Hepatocyte (in vitro differentiated cells): ENCODE measurements around the gene CAV1. TPM values are rescaled to one million over a fixed set of nuclear protein-coding genes. Genes with fewer than 3 reads are reported as not detected.

Source experiments
- DNase-seq: peaks from one replicate; pipeline ENCODE4 v3.0.0-alpha.2; 2016; ENCODE audit warnings: low spot score
- H2AFZ ChIP-seq: fragments of 200-600 bp; sonication (generic); 2 replicates; pipeline ENCODE4 v1.6.0; 2016; ENCODE audit warnings: antibody characterized with exemption, mild to moderate bottlenecking
- H3K27ac ChIP-seq: fragments of 200-600 bp; sonication (generic); 2 replicates; pipeline ENCODE4 v1.5.1; 2016; ENCODE audit warnings: mild to moderate bottlenecking
- H3K27me3 ChIP-seq: fragments of 200-600 bp; sonication (generic); 2 replicates; pipeline ENCODE4 v1.6.1; 2016
- H3K36me3 ChIP-seq: fragments of 200-600 bp; sonication (generic); replicated peaks from 2 replicates; pipeline ENCODE4 v1.5.1; 2016; ENCODE audit warnings: low read depth; ENCODE audit not compliant: insufficient read depth
- H3K4me1 ChIP-seq: fragments of 200-600 bp; sonication (generic); 2 replicates; pipeline ENCODE4 v1.5.1; 2016; ENCODE audit warnings: mild to moderate bottlenecking, moderate library complexity; ENCODE audit not compliant: insufficient read depth
- H3K4me2 ChIP-seq: fragments of 200-600 bp; sonication (generic); 2 replicates; pipeline ENCODE4 v1.6.0; 2016
- H3K4me3 ChIP-seq: fragments of 200-600 bp; sonication (generic); 2 replicates; pipeline ENCODE4 v1.5.1; 2016; ENCODE audit warnings: mild to moderate bottlenecking
- H3K79me2 ChIP-seq: fragments of 200-600 bp; sonication (generic); 2 replicates; pipeline ENCODE4 v1.6.0; 2017; ENCODE audit warnings: mild to moderate bottlenecking
- H3K9me2 ChIP-seq: fragments of 200-600 bp; sonication (generic); replicated peaks from 2 replicates; pipeline ENCODE4 v1.6.0; 2017; ENCODE audit warnings: mild to moderate bottlenecking; ENCODE audit not compliant: insufficient read depth
- H3K9me3 ChIP-seq: fragments of 200-600 bp; sonication (generic); 2 replicates; pipeline ENCODE4 v1.5.1; 2016; ENCODE audit warnings: low read depth, mild to moderate bottlenecking
- H4K20me1 ChIP-seq: fragments of 200-600 bp; sonication (generic); 2 replicates; pipeline ENCODE4 v1.6.0; 2016; ENCODE audit warnings: mild to moderate bottlenecking; ENCODE audit not compliant: insufficient read depth, poor library complexity, severe bottlenecking
- EZH2 ChIP-seq: fragments of 200-600 bp; sonication (generic); IDR thresholded peaks from 2 replicates; pipeline ENCODE4 v1.6.1; 2016; ENCODE audit warnings: antibody characterized with exemption, mild to moderate bottlenecking, borderline replicate concordance
- EZH2phosphoT487 ChIP-seq: fragments of 200-600 bp; sonication (generic); IDR thresholded peaks from one replicate; pipeline ENCODE4 v1.6.1; 2018; ENCODE audit warnings: antibody characterized with exemption, mild to moderate bottlenecking, low read depth, moderate library complexity; ENCODE audit not compliant: unreplicated experiment, severe bottlenecking
- WGBS: methylation state at CpG from one replicate; pipeline ENCODE4 v1.1.6; 2016; ENCODE audit warnings: low lambda C conversion rate; ENCODE audit errors: missing lambda C conversion rate; 5-methylcytosine and 5-hydroxymethylcytosine counted together
- polyA plus RNA-seq: library from polyadenylated mRNA; unstranded; fragments of >200 nt; fragmentation: Nextera tagmentation; extraction: Ambion mirVana; gene quantifications from 2 replicates; pipeline ENCODE4 v1.2.1, GENCODE V29; 2016
- total RNA-seq: library from RNA; depleted of rRNA; stranded (reverse); fragments of >200 nt; gene quantifications from 2 replicates; pipeline ENCODE4 v1.2.3, GENCODE V29; 2014
- TF ChIP-seq, protein P1 (sequence below): fragments of 200-600 bp; sonication (generic); IDR thresholded peaks from 2 replicates; pipeline ENCODE4 v1.5.1; 2016; ENCODE audit warnings: antibody characterized with exemption, mild to moderate bottlenecking; ENCODE audit not compliant: poor library complexity

CAV1 gene
- total and polyA plus RNA-seq, 2 experiments from 2014 or later, result 36.0 to 43.3 TPM

DNA sequence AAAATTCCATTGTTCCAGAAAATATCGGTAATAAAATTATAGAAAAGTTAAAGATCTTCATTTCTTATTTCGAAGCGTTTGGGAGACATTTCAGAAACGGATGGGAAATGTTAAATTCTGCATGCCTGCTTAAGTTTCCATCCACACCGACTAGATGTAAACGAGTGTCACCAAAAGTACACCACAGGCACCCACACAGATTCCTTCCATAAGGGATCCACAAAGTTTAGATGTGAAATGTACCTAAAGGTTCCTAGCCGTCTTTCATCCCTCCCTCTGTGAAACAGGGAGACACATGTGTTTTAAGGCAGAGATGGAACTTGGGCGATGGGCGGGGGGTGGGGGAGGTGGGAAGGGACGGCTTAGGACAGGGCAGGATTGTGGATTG lies 621 bp upstream of the CAV1 start:
- no peak overlapping the region for H3K27ac ChIP-seq
- DNase-seq, result no peak
- no peaks in the 10 kb centered on the region for H3K9me3 ChIP-seq
- H4K20me1 ChIP-seq, result no peaks in the 10 kb centered on the region
- H3K4me3 ChIP-seq, result no peak overlapping the region
- H2AFZ ChIP-seq, result no peak overlapping the region
- peaks cover 17% of the 10 kb centered on the region for H3K4me1 ChIP-seq
- H3K36me3 ChIP-seq, result no peaks in the 10 kb centered on the region
- peak overlapping the region; percentile 98 for H3K4me2 ChIP-seq
- H3K9me2 ChIP-seq, result no peaks in the 10 kb centered on the region
- H3K79me2 ChIP-seq, result no peaks in the 10 kb centered on the region
- no peaks in the 10 kb centered on the region for H3K27me3 ChIP-seq
- WGBS, result 23% methylated on average over 9 of the region's 10 CpGs
- TF ChIP-seq, protein P1, sequence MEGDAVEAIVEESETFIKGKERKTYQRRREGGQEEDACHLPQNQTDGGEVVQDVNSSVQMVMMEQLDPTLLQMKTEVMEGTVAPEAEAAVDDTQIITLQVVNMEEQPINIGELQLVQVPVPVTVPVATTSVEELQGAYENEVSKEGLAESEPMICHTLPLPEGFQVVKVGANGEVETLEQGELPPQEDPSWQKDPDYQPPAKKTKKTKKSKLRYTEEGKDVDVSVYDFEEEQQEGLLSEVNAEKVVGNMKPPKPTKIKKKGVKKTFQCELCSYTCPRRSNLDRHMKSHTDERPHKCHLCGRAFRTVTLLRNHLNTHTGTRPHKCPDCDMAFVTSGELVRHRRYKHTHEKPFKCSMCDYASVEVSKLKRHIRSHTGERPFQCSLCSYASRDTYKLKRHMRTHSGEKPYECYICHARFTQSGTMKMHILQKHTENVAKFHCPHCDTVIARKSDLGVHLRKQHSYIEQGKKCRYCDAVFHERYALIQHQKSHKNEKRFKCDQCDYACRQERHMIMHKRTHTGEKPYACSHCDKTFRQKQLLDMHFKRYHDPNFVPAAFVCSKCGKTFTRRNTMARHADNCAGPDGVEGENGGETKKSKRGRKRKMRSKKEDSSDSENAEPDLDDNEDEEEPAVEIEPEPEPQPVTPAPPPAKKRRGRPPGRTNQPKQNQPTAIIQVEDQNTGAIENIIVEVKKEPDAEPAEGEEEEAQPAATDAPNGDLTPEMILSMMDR, result no peak
- TF ChIP-seq EZH2phosphoT487, result no peak

GRCh38 chr7:116525298-116525912 lies 569 bp downstream of the CAV1 start:
- Histone ChIP-seq H3K27ac (peak overlapping the region; percentile 46), H3K27me3 (no peaks in the 10 kb centered on the region), H3K9me3 (no peaks in the 10 kb centered on the region), H3K36me3 (no peaks in the 10 kb centered on the region), H2AFZ (peak overlapping the region; percentile 81), H3K4me2 (peak overlapping the region; percentile 98), H4K20me1 (no peaks in the 10 kb centered on the region), H3K9me2 (no peaks in the 10 kb centered on the region), H3K4me3 (peak overlapping the region; percentile 72), H3K79me2 (no peaks in the 10 kb centered on the region), H3K4me1 (peaks cover 17% of the 10 kb centered on the region)
- 2% methylated on average over 36 of the region's 36 CpGs for WGBS
- no peak for TF ChIP-seq EZH2phosphoT487
- TF ChIP-seq EZH2, result no peak
- TF ChIP-seq, protein P1, result no peak
- DNase-seq, result peak; percentile 35

DNA sequence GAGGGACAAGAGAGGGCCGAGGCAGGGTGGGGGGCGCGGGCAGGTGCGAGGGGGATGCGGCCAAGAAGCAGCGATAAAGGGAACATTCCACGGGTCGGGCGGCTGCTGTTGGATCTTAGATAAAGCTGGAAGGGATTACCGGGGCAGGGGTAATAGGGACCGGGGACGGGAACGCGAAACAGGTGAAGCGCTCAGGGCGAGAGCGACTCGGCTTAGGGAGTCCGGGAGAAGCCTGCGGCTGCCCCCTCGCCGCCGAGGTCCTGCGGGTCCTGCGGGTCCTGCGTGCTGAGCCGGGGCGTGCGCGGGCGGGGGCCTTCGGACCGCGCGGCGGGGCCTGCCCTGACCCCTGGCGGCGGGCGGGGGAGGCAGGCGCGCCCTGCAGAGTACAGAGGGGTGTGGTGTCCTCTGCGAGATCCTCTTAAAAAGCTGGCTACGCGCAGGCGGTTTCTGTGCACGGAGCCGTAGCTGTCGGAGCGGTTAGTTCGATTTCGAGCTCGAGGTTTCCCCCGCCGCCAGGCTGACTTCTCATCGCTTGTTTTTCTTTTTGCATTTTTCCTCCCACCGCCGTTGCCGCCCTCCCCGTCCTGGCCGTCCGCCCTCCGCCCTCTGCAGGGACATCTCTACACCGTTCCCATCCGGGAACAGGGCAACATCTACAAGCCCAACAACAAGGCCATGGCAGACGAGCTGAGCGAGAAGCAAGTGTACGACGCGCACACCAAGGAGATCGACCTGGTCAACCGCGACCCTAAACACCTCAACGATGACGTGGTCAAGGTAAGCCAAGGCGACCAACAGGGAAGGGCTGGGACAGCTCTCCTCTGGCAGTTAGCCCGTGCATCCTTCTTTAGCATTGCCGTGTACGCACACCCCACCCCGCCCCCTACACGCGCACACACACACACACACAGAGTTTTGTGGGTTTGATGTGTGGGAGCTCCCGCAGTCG lies 1.4 kb downstream of the CAV1 start:
- H3K36me3 ChIP-seq, result no peaks in the 10 kb centered on the region
- H3K27ac ChIP-seq, result peak overlapping the region; percentile 46
- H3K79me2 ChIP-seq, result no peaks in the 10 kb centered on the region
- H3K4me1 ChIP-seq, result peaks cover 17% of the 10 kb centered on the region
- no peaks in the 10 kb centered on the region for H3K9me3 ChIP-seq
- 4% methylated on average over 49 of the region's 83 CpGs for WGBS
- no peaks in the 10 kb centered on the region for H3K27me3 ChIP-seq
- no peaks in the 10 kb centered on the region for H3K9me2 ChIP-seq
- H2AFZ ChIP-seq, result peak overlapping the region; percentile 81
- peak overlapping the region; percentile 98 for H3K4me2 ChIP-seq
- peak overlapping the region; percentile 72 for H3K4me3 ChIP-seq
- no peaks in the 10 kb centered on the region for H4K20me1 ChIP-seq
- peak; percentile 88 for DNase-seq
- no peak for TF ChIP-seq EZH2phosphoT487
- TF ChIP-seq, protein P1, result peak; percentile 62
